Hippocampal formation (tissue), 2 donors: Measurements from ENCODE around the gene PCBD1.
"Not testable (repeated sequence)": the region's sequence is repeated elsewhere in the genome, so short reads cannot be mapped to it uniquely, and the experiment has no call there.

Experiments
- DNase-seq, 2 donors: peaks; one replicate each; lab custom pipeline; 2025; lab: John Stamatoyannopoulos, UW

PCBD1 gene

DNA sequence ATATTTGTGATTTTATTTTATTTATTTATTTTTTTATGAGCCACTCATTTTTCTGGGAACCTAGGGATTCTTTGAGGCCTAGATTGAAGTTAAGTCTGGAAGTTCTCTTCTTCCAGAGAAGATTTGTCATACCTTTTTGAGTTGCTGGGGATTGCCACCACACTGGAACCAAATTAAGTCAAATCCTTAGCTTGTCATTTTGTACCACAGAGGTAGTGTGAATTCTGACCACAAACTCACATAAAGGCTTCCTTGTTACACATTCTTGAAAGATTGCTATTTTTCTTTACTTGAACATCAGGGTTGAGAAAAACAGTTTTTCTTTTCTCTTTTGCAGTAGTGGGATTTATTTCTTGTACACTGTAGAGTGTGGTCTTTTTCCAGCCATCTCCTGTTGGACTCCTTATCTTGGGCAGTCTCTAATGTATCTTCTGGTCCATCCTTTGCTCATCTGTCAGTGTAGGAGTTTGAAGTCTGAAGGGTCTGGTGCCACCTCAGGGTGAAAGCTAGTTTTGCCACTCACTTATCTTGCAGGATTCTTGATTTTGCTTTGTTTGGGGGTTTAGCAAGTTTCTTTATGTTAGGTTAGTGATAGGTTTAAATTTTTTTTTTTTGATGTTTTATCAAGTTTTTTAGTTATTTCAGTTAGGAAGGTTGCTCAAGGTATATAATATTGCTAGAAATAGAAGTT, 24.8 kb downstream of the PCBD1 start:
- DNase-seq: no peak

- DNase-seq: not testable (repeated sequence)
Measured at GRCh38 chr10:70861495-70862197, 26.7 kb downstream of the PCBD1 start.

DNA sequence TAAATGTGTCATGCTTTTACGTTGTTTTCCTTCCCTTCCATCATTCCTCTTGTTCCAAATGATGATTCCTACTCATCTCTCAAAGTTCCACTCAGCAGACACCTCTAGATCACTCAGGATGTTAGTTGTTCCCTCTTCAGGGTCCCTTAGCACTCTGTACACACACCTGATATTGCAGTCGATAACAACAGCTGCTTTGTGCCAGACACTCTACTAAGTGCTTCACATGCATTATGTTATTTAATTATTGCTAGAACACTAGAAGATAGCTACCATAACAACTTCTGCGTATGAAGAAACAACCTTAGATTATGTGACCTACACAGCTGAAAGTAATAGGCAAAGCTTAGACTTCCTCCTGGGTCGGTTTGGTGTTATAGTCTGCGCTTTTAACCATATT, 29.6 kb downstream of the PCBD1 start:
- DNase-seq: no peak

DNA sequence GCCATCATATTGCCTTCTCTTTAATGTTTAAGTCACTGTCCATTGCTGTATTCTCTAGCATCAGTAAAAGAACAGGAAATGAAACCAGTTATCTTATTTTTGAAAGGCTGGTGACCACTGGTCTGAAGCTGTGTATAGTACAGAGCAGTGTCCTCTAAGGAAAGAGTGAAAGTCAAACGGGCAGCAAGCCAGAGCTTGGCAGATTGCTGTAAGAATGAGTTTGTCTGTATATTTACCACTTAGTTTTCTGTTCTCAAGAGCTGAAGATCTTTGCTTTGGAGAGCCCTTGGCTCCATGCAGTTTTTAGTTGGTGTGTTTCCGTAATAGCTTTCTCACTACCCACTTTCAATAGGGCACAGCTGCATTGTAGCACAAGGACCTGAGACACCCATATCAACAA, 31.9 kb downstream of the PCBD1 start:
- no peak for DNase-seq

- no peak for DNase-seq
Measured at GRCh38 chr10:70853457-70853856, 34.9 kb downstream of the PCBD1 start.

DNA sequence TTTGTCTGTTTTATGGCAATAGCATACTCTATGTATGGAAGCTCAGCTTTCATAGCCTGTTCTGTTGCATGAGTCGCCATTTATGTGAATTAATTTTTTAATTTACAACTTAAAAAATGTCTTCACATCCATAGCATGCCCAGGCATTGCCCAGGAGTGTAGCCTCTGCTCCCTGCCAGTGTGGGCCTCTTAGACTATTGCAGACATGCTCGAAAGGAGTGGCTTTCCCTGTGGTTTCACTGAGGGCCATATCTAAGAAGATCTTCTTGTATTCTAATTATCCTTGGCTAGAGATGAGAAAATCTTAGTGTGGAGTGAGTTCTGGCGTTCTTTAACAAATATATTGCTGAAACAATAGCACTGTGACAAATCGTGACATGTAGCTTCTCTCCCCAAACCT, 35.3 kb downstream of the PCBD1 start:
- DNase-seq: no peak

GRCh38 chr10:70851597-70852475, 36.5 kb downstream of the PCBD1 start:
- DNase-seq: no peak

DNA sequence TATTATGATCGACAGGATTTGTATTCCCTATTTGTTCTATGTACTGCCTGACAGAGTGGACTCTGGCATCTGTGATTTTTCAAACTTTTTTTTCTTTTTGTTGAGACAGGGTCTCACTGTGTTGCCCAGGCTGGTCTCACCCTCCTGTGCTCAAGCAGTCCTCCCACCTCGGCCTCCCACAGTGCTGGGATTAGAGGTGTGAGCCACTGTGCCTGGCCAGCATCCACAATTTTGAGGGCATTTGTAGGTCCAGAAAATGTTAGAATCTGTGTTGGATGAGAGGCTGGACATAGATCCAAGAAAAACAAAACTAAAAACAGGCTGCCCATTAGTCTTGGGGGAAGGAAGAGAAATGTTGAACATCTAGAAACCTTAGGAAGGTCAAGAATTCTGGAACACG, 38.3 kb downstream of the PCBD1 start:
- no peak for DNase-seq

- DNase-seq: no peak
Measured at GRCh38 chr10:70849582-70850016, 38.8 kb downstream of the PCBD1 start.

DNA sequence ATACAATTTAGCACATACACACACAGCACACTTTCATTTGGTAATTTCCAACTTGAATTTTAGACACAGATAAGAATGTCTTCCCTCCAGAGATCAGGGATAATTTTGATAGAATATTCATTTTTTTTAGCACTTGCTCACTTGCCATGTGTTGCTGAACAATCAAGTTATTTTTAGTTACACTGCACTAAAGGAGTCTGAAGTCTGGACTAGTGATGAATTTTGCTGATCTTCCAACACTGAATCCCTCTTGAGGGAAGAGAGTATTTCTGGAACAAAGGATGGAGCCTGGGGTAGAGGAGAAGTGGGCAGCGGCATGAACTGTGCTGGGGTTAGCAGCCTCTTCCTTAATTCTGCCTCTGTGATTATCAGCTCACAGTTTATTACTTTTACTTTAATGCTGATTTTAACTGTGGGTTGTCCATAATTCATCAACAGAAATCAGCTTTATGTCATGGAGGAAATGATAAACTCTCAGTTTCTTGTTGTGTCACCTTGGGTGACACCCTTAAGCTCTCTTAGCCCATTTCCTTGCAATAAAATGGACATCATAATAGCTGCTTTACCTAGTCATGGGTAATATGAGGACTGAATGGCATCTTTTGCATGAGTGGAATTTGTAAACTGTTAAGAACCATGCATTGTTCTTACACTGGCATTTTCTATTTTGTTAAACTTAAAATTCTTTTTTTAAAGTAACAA, 40.6 kb downstream of the PCBD1 start:
- DNase-seq: peak in 1 of 2 donors; percentile 41

GRCh38 chr10:70846795-70847194, 41.6 kb downstream of the PCBD1 start:
- DNase-seq: no peak

GRCh38 chr10:70845816-70846215, 42.5 kb downstream of the PCBD1 start:
- no peak for DNase-seq

DNA sequence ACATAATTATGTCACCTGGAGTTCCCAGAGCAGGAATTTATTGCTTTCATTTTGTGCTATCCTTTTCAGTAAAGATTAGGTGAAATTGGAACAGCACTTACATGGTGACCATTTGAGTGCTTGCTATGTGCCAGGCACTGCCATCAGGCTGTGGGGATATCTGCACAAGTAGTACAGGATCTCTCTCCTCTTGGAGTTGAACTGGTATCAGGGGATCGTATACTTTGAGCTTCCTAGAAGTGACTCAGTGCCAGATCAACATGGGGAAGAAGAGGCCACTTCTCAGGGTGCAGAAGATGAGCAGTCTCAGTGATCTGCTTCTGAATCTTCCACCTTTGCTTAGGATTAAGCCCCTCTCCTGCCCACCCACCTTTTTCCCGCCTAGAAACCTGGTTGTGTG, 43.1 kb downstream of the PCBD1 start:
- no peak for DNase-seq

DNA sequence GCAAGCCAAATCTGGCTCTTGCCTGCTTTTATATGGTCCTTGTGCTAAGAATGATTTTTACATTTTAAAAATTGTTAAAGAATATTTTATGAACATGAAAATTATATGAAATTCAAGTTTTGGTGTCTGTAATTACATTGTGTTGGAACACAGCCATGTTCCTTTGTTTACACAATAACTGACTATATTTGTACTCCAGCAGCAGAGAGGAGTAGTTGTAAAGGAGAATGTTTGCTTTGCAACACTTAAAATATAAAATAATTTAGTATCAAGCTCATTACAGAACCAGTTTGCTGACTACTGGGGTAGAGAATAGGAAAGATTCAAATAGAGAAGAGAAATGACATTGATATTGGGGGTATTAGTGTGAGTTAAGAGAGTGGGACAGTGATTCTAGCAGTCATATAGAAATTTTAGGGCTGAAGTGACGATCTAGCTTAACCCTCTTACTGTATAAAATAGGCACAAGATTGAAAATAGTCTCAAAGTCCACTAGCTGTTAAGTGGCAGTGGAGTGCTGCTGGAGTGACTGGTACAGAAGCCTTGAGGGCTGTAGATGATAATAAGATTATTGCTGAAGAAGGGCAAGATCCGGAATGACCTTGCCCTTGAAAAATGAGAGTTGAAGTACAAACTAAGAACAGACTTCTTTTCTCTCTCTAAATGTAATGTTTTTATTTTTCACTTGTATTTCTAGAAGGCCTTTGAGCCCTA, 44.4 kb downstream of the PCBD1 start:
- DNase-seq: no peak

DNA sequence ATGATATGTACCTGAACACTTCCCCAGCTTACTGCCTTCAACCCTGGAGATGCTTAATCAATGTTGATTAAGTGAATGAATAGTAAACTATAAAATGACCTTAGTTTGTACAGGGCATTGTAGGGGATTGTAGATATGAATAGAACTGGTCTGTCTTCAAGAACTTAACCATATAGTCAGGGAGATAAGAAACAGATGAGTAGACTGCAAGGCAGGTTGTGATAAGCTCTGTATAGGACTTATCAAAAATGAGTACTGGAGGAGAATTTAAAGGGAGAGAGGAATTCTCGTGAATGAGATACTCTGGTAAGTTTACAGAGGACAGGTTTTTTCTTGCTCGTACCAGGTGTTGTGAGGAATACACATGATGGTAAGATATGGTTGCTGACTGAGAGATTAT, 45.0 kb downstream of the PCBD1 start:
- DNase-seq: no peak

- DNase-seq: no peak
Measured at GRCh38 chr10:70840836-70841235, 47.5 kb downstream of the PCBD1 start.

GRCh38 chr10:70838270-70838805, 50.0 kb downstream of the PCBD1 start:
- no peak for DNase-seq

DNA sequence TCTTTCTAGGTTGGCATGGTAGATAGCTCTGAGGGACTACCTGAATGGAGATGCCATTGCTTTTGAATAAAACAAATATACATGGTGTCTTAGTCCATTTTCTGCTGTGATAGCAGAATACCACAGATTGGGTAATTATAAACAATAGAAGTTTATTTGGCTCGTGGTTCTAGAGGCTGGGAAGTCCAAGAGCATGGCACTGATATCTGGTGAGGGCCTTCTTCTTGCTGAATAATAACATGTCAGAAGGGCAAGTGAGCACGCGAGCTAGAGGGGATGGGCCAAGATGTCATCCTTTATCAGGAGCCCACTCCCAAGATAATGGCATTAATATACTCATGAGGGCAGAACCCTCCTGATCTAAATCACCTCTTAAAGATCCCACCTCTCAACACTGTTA, 50.7 kb downstream of the PCBD1 start:
- no peak for DNase-seq

GRCh38 chr10:70836319-70836718, 52.0 kb downstream of the PCBD1 start:
- DNase-seq: no peak

DNA sequence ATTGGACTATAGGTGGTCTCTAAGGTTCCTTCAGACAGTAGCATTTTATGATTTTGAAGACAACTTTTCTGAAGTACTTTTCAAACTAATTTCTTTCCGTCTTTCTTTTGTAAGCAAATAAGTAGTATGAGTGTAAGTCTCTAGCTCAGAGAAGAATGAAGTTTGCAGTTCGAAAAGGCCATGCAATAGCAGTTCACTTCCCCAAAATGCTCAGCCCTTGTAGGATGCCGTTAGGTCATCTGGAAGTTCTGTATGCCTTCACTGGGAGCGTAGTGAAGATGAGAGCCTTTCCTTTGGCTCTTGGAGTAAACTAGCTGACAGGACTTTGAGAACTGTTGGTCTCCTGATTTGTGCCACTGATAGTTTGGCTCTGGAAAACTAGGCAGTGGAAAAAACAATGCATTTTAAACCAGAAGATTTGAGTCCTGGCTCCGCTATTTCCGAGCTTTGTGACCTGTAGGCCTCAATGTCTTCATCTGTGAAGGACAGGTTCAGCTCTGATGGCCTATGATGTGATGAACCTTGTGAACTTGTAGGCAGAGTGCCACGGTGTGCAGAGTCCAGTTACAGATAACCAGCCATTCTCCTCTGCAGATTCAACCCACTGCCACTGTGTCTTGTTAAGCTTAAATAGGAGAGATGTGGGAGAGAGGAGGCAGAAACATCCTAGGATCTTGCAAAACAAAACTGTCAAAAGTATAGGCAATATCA, 53.8 kb downstream of the PCBD1 start:
- DNase-seq: no peak
